OCI-M2 (cell line): ENCODE results near the gene ANKRD55.
"Not testable (repeated sequence)": the region's sequence is repeated elsewhere in the genome, so short reads cannot be mapped to it uniquely, and the experiment has no call there.

Source experiments
- DNase-seq: peaks from one replicate; lab custom pipeline; 2025; ENCODE audit not compliant: unreplicated experiment; lab: John Stamatoyannopoulos, UW

Gene ANKRD55

DNA sequence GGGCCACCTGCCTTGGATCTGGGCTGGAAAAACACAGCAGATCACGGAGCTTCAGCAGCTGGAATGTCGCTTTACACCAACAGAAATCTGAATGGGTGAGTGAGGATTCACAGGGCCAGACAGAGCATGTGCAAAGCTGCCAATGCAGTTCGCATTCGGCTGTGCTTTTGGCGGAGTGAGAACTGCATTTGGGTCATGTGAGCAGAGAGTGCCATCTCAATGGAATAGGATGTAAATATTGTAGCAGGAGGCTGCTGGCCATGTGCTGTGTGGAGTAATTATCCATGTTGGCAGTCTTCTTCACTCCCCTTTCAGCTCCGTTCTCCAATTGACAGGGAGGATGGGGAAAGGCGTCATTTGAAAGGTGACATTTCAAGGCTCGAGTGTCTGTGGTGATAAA is at the start of gene ANKRD55:
Gene ANKRD55, minus strand, starts transcription at position 101 of the 400 bp plus-strand sequence. CDS start 417 bp downstream, outside the sequence.
- DNase-seq: no peak

DNA sequence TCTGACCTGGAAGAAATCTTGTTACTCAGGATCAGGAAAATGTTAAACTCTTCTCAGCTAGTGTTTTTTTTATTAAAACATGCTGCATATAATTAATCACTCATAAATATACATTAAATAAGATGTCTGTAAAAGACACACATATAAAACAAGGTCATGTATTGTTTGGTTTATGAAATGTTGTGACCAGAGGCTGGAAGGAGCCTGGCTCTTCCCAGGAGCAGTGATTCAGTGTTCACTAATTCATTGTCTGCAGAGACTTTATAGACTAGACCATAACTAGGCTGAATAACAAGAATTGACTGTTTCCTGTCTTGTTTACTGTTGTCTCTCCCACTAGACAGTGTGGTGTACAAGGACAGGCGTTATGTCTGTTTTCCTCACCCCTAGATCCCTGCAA is 49.1 kb upstream of the ANKRD55 start:
- DNase-seq: no peak

DNA sequence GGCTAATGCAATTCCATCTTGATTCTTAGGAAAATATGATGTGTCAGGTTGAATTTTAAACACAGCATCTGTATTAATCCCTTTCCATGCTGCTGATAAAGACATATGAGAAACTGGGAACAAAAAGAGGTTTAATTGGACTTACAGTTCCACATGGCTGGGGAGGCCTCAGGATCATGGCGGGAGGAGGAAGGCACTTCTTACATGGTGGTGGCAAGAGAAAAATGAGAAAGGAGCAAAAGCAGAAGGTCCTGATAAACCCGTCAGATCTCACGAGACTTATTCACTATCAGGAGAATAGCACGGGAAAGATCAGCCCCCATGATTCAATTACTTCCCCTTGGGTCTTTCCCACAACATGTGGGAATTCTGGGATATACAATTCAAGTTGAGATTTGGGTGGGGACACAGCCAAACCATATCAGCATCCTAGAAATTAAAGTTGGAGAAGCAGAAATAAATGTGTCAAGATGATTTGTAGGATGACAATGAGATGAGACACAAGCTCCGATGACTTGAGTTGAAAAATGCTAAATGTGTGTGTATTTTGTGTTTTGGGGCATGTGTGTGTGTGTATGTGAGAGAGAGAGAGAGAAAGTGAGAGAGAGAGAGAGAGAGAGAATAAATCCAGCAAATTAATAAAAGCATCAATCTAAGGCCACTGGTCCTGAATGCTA is 48.5 kb upstream of the ANKRD55 start:
- DNase-seq: no peak

DNA sequence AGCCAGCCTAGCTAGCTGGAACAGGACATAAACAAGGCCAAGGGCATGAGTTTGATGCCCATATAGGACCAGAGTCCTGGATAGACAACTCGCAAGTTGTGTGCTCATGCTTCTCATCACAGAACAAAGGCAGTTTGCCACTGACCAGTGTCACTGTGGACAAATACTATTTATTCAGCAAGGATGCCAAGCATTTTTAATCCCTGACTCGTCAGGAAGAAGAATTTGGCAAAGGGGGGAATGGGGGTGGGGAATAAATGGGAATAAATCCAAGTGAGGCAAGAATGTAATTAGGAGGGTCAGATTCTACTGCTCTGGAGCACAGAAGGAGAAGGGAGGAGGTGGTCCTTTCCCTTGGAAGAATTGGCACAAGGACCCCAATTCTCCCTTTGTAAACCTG is 46.8 kb upstream of the ANKRD55 start:
- DNase-seq: no peak

DNA sequence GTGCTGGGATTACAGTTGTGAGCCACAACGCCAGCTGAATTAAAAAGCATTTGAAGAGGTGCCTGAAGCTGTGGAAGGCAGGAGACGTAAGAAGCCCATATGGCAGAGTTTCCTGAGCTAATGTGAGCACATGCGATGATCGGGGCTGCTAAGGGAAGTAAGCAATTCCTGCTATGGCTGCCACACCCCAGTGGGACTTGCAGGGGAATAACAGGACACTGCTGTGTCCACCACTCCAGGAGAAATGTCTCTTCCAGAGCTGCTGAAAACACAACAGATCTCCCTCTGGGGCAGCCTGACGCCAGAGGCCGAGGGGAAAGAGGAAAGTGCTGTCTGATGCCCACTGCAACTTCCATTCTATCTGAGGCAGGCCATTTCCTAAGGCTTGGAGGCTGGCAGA is 46.2 kb upstream of the ANKRD55 start:
- DNase-seq: no peak

DNA sequence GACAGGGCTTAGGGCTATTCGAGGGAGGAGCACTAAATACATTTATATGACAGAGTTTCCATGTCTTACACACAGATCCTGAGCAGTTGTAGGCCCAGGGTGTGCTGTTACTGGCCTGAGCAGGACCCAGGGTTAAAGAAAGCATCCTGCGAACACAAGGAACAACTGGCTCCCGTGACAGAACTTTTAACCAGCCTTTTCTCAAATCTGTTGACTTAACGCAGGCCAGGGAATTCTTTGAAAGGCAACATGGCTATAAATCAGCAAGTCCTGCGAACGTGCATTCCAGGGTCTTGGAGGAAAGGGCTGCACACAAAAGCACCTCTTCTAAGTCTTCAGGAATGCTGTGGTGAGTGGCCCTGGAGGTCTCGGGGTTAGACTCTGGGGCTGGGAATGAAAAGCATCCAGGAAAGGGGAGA is 45.2 kb upstream of the ANKRD55 start:
- DNase-seq: no peak

DNA sequence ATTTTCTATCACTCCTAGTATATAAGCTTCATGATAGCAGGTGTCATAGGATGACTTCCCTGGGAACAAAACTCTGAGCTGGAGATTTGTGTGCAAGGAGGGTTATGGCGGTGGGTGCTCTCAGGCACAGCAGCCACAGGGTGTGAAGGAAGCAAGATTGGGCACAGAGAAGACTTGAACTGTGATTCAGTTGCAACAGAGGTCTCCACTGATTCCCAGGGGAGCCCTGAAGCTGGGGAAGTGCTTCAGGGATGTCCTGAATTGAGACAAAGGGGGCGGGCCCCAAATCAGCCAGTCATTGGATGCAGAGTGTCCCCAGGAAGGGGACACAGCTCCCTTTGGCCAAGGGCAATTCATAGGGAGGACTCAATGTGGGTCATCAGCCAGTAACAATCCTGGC is 44.4 kb upstream of the ANKRD55 start:
- no peak for DNase-seq

DNA sequence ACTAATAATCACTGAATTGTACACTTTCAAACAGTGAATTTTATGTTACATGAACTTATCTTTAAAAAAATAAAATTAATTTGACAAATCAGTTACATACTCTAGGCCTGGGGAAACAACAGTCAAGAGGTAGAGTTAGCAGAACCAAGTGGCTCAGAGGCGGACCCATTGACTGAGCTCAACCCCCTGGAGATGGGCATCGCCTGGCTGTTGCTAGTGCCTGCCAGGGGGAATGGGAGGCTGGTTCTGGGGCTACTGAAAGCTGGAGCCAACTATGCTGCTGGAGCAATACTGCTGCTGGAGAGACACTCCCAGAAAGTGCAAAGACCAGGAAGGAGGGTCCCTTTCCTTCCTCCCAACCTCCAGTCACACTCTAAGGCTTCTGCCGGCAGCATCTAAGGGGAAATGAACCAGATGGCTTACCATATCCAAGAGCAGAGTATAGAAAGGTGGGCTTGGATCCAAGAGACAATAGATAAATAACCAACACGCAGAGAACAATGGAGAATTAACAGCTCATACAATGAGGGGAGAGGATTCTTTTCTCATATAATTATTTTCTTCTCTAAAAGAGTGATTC is 40.3 kb upstream of the ANKRD55 start:
- no peak for DNase-seq

DNA sequence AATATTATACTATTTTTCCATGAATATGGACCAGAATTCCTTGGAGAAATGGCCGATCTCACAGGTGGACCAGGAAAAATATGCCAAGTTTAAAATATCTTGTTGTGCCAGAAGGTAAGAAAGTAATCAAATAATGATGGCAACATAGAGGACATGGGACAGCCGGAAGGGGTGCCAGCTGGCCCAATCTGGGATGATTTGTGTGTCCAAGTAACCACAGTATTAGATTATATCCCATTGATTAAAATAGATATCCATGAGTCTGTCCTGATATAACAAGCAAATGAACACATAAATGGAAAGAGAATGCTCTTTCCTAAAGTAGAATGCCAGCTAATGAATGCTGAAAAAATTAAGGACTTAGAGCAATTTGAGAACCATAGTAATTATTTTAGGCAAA is 39.6 kb upstream of the ANKRD55 start:
- no peak for DNase-seq

DNA sequence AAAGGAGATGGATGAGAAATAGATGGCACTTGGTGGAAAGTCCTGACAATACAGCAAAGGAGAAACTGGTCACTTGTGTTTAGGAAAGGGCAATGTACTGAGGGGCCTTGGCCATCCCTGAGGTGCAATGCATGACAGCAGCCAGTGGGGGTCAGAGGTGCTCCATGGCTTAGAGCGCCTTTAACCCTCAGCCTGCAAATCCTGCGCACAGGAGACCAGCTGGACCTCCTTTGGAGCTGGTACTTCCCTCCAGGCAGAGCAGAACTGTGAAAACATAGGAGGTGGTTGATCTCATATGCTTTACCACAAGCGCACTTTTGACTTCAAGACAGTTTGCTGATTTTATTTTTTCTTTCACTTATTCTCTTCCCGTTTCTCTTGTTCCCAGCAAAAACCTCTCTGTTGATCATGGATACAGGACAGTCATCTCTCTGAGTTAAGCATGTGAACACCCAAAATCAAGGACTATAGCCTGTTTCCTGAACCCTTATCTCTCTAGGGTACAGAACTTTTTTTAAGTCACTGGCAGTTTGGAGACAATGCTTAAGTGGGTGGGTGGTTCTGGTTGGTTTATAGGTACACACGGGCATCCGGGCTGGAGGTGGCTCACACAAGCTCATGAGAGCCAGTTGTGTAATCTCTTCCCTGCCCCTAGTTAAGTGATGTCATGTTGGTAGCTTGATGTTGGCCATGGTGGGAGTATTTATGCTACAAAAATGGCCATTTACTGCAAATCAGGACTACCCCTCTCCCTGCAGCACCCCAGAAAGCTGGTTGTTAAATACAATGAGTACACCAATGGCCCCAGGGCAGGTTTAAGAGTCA is 37.6 kb upstream of the ANKRD55 start:
- DNase-seq: peak; percentile 26

DNA sequence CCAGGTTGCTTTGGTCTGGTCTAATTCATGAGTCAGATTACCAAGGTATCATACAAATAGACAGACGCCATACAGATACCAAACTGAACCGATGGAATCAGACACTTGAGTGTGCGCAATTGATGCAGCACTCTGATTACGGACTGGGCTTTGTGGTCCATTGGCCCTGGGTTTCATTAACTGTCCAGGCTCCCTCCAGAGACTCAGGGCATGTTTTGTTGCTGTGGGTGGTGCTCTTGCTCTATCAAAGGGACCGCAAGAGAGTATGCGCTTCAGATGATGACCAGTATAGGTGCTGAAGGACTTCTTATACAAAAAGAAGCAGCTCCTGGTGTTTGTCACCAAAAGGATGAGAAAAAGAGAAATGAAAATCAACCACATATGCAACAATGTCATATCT is 36.9 kb upstream of the ANKRD55 start:
- no peak for DNase-seq

DNA sequence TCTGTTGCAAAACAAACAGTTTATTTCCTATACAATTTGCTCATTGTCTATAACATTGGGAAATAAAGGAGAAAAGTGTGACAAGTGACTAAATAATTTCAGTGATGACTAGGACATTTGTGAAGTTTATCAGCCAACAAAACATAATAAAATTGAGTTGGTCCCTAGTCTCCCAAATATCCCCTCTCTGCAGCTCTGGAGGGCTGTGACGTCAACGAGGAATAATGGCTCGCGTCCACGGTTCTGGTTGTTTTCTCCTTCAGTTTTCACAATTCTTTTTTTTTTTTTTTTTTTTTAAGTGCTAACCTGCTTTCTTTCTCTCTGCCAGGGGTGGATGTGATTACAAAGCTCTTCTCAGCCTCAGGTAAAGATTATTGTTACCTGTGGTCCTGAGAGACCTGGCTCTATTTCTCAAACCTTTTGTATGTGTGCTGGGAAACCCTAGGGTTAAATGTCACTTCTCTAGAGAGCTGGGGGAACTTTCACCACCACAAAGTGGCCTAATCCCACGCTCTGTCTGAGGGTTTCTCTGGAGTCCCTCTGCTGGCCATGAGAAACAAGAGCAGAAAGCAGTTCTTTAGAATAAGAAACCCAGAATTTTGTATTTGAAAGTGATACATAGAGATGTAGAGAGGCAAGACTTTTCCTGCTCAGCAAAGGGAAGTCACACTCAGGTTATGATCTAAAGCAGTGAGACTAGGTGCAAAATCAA is 36.2 kb upstream of the ANKRD55 start:
- DNase-seq: no peak

DNA sequence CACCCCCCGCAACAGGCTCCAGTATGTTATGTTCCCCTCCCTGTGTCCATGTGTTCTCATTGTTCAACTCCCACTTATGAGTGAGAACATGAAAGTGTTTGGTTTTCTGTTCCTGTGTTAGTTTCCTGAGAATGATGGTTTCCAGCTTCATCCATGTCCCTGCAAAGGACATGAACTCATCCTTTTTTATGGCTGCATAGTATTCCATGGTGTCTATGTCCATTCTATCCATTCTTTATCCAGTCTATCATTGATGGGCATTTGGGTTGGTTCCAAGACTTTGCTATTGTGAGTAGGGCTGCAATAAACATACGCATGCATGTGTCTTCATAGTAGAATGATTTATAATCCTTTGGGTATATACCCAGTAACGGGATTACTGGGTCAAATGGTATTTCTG is 35.6 kb upstream of the ANKRD55 start:
- DNase-seq: not testable (repeated sequence)

DNA sequence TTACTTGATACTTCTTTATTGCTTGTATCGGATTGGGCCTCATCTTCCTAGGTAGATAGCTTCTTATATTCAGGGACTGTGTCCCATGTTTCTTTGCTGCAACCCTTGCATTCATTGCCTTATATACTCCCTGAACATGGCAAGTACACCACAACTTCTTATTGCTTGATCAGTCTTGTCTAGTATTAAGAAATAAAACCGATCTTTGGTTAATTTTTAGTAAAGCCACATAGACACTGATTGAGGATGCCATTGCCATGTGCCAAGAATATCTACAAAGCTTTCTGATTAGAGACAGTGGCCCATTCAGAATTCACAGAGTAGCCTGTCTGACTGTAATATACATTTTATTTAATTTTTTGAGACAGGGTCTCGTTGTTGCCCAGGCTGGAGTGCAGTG is 34.7 kb upstream of the ANKRD55 start:
- no peak for DNase-seq

DNA sequence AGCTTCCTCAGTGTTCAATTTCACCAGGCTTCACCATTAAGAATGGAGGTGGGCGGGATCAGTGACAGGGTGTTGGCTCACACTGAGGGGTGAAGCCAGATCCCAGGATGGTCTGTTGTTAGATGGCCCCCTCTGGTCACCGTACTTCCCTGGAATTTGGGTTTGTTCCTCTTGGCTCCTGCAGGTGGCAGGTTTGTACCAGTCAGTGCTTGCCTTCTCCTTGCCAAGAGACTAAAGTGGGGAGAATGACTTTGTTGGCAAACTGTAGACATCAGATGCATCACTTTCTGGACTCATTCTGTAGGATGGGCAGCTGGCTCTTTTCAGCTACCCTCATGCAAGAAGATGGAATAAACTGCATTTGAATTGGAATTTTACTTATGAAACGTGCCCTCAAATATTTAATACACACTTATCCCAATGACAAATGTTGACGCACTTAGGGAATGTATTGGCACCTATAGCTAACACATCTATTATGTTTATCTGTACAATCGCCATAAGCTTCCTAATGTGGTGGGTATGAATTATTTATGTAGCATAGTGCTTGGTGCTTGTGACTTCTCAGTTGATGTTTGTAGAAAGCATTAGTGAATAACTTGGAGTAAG is 31.4 kb upstream of the ANKRD55 start:
- no peak for DNase-seq

DNA sequence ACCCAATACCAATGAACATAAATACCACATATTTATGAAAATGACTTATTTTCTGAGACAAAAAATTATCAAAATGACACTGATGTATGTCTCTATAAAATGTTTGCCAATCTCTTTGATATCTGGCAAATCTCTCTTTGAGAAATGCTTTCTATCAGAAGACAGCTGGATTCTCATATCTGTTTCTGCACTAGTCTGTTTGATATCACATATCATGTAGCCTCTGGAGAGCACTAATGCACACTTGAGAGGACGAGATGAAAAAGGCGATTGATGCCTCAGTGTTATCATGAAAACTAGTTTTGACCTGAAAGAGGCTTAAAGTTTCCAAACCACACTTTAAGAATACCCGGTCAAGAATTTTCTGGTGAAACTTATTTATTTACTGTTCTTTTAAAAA is 29.1 kb upstream of the ANKRD55 start:
- DNase-seq: no peak

DNA sequence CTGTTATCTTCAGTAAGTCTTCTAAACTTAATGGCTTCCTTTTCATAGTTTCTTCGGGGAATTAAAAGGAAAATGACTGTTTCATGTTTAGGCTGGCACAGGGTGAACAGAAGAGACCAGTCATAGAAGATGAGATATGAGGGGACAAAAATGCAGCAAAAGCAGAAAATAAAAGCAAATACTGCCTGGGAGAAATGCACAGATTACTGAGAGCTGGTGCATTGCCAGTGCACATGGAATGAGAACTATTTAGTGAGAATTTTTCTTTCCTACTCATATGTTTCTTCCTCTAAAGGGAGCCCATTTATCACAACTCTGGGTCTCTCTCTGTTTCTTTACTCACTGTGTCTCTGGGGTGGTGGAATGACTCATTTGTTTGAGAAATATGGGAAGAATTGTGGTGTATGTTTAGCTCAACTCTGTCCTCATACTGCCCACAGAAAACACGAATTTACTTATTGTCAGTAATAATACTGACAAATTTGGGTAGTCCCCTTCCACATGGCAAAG is 25.9 kb upstream of the ANKRD55 start:
- no peak for DNase-seq

DNA sequence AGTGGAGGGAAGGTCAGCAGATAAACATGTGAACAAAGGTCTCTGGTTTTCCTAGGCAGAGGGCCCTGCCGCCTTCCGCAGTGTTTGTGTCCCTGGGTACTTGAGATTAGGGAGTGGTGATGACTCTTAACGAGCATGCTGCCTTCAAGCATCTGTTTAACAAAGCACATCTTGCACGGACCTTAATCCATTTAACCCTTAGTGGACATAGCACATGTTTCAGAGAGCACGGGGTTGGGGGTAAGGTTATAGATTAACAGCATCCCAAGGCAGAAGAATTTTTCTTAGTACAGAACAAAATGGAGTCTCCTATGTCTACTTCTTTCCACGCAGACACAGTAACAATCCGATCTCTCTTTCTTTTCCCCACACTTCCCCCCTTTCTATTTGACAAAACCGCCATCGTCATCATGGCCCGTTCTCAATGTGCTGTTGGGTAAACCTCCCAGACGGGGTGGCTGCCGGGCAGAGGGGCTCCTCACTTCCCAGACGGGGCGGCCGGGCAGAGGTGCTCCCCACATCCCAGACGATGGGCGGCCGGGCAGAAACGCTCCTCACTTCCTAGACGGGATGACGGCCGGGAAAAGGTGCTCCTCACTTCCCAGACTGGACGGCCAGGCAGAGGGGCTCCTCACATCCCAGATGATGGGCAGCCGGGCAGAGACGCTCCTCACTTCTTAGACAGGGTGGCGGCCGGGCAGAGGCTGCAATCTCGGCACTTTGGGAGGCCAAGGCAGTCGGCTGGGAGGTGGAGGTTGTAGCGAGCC is 24.8 kb upstream of the ANKRD55 start:
- not testable (repeated sequence) for DNase-seq

DNA sequence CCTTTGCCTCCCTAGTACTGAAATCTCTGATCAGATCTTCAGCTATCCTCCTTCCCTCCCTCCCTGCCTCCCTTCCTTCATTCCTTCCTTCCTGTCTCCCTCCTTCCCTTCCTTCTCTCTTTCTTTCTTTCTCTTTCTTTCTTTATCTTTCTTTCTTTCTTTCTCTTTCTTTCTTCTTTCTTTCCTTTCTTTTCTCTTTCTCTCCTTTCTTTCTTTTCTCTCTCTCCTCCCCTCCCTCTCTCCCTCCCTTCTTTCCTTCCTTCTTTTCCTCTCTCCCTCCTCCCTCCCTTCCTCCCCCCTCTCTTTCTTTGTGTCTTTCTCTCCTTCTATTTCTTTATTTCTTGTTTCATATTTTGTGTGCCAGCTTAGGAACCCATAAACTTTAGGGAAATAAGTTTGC is 23.9 kb upstream of the ANKRD55 start:
- no peak for DNase-seq

DNA sequence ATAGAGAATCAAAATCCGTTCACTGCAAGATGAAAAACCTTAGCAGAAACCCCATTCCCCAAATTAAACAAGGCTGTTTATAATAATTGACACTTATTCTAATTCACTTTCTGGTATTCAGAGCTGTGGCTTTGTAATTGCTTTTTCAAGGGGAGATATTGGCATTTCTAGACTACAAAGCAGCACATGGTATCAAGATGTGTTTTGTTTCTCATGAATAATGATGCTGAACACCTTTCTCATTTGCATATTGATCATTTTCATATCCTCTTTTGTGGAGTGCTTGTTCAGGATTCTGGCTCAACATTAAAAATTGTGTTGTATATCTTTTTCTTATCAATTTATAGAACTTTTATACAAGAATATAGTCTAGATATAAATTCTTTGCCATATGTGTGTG is 22.4 kb upstream of the ANKRD55 start:
- DNase-seq: no peak
